Stimulated activated CD8-positive, alpha-beta memory T cell treated with anti-CD3 and anti-CD28 coated beads, Interleukin-4, amount 100 ng/mL, for 1 hour (primary cell): ENCODE measurements around the gene GFER.

Source experiments
- DNase-seq, 2 donors: peaks; one replicate each; pipeline ENCODE4 v3.0.0-alpha.2; 2020; ENCODE audit warnings: low read depth in 2 of 2, low spot score in 1 of 2

The GFER gene

DNA sequence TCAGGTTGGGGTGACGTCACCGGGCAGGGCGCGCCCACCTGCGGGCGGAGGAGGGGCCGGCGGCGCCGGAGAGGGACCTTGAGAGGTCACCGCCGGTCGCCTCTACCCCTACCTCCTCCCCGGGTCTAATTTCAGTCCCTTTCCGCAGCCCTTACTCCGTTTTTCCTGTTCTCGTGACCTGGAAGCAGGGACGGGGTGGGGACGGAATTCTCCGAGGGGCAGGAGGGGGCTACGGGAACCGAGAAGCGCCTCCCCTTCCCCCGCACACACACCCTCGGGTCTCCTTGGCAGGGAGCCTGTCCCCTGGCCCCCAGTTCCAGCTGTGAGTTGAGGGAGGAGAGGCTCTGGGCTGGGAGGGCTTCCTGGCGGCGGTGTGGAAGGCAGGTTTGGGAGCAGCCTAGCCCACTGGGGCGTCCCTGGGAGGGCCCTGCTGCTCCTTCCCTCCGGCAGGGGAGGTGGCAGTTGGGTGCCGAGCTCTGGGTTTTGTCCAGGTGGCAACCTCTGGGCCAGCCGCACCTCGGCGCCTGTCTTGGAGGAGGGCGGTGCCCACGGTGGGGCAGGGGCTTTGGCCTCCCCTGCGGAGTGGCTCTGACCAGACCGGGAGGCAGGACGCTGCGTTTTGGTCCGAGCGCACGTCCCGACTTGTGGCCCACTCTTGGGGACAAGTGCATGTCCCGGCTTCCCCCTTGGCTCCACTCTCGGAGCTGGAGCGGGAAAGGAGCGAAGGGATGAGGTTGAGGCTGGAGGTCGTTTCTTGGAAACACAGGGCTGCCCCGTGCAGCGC is 6.5 kb downstream of the GFER start:
- no peak for DNase-seq

GRCh38 chr16:1991135-1991551 is 7.2 kb downstream of the GFER start:
- DNase-seq = no peak

DNA sequence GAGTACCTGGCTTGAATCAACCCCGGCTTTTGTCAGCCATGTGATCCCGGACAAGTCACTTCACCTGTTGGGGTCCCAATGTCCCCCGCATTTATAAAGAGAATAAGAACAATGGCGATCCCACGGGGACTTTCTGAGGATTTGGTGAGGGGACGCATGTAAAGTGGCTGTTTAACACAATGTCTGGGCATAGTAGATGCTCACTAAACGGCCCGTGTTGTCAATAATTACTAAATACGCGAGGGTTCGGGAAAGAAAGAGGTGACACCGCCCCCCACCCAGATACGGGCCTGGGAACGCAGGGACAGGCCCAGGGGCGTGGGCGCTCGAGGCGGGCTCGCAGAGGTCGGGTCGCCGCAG is 7.6 kb downstream of the GFER start:
- no peak for DNase-seq

GRCh38 chr16:1991948-1992703 is 8.1 kb downstream of the GFER start:
- peak; percentile 95 to 98 for DNase-seq

- no peak for DNase-seq
These were observed 8.8 kb downstream of the GFER start for GRCh38 chr16:1992704-1993317.

DNA sequence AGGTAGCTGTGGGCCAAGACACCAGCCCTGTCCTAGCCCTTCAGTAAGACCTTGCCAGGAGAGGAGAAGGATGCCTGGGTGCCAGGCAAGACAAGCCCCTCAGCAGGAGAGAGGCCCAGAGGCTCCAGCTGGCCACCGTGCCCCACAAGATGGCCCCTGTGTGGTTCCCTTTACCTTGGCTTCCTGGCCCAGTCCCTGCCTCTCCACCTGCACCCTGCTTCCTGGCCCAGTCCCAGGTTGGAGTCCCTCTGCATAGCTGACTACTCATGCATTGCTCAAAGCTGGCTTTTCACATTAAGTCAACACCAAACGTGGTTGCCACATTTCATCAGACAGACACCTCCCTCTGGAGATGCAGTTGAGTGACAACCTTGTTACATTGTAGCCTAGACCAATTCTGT is 9.7 kb downstream of the GFER start:
- DNase-seq = no peak

DNA sequence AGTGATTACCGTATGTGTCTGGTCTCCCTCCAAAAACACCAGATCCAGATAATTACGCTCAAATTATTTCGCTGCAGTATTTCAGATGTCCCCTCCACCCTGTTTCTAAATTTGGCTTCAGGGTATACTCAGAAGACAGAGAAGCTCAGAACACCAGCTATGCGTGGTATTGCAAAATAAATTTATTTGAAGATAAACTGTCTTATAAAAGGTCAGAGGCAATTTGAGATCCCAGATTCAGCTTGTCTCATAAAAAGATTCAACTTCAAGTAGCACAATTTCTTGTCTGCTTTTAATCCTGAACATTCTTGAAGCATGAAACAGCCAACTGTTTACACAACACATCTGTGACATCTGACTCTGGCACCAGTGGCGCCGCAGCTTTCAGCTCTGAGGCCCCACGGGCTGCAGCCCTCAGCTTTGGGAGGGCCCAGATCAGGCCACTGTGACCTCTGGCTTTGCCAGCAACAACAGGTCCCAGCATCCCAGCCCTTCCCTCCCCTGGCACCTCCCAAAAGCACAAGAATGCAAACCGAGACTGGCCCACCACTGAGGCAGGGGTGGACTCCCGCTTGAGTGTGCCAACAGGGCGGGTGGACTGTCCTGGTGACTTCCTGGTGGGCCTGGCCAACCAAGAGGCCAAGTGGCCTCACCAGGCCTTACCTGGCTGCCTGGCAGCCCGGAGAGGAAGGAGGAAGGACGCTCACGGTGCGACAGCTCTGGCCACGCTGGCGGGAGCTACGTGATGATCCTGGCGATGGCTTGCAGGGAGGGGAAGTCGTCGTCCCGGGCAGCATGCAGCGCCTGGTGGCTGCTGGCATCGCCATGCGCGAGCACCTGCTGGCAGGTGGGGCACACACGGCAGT is 13.7 kb downstream of the GFER start:
- DNase-seq = no peak

GRCh38 chr16:1998360-1998835 is 14.4 kb downstream of the GFER start:
- no peak for DNase-seq

GRCh38 chr16:1998852-1999801 is 15.1 kb downstream of the GFER start:
- DNase-seq = no peak

- no peak for DNase-seq
These were observed 16.0 kb downstream of the GFER start for GRCh38 chr16:1999866-2000514.

DNA sequence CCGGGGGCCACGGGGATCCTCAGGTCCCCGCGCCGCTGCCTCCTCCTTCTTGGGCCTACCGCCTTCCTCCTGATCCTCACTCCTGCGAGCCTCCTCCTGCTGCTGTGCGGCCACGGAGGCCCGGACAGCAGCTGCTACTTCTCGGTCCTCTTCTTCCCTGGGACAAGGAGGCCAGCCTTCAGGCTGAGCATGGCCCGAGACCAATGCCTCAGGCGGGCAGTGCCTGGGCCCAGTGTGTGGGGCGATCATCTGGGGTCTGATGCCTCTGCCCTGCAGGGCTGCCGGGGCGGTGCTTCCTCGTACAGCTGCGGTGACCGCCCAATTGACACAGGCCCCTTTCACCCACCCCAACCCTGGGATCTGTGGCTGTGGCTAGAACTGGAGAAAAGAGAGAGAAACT is 17.0 kb downstream of the GFER start:
- DNase-seq = no peak

DNA sequence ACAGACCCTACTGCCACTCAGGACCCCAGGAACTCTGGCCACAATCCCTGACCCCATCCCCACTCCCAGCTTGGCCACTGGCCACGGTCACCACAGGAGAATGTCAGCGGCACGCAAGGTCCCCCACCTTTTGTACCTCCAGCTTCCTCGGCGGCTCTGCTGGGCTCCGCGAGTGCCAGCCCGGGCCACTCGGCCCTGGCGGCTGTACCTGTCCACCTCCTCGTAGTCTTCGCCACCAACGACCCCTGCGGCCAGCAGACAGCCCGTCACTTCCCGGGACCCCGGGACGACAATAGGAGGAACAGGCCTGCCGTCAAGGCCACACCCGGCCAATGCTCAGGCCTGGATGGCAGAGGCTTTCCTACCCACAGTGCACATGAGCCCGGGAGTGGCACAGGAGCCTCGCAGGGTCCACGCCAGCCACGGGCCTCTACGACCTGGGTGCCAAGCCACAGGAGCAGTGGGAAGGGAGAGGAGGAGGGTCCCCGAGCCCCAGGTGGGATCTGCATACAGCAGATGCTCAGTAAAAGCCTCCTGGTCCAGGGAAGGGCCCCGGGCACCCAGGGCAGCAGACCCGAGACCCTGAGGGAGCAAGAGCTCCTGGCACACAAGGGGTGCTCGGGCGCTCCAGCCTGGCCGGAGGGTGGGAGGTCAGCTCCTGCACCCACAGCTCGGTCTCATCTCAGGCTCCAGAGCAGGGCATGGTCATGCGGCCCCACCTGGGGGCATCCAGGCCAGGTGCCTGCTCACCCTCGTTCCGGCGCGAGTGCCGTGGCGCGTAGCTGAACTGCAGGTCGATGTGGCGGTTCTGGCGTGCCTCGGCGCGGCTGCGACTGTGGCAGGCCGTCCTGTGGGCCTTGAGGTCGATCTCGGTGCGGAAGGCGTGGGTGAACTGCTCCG is 17.7 kb downstream of the GFER start:
- no peak for DNase-seq

DNA sequence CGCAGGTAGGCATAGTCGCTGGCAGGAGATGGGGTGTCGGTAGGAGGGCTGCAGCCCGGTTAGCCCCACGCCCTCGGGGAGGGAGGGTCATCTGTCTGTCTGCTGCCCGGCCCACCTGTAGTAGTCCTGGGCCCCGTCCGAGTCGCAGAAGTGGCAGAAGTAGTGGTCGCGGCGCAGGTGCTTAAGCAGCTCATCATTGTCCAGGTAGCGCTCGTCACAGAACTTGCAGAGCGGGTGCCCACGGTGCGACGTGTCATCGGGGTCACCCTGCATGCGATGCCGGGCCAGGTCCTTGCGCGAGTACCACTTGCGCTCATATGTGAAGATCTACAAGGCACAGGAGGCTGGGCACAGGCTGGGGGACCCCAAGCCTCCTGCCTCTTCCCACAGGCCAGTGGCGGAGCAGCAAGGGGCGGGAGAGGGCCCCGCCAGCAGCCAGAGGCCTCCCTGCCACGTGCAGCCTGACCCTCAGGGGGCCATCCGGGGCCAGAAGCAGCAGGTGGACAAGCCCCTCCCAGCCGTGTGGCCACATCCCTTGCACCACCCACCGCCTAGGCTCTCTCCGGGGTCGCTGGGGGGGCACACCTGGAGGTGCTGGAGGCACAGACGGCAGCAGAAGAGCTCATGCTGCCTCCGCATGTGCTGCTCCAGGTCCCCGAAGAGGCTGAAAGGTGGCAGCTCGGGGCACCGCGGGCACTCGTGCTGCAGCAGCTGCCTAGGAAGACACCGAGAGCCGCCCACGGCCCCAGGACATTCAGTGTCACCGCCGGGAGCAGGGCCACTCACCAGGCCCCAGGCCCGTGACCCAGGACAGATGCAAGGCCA is 18.6 kb downstream of the GFER start:
- DNase-seq = no peak

- no peak for DNase-seq
These were observed 19.3 kb downstream of the GFER start for GRCh38 chr16:2003231-2003826.

GRCh38 chr16:2003827-2004641 is 20.0 kb downstream of the GFER start:
- peak in 1 of 2 donors; percentile 66 for DNase-seq

GRCh38 chr16:2004795-2005517 is 21.0 kb downstream of the GFER start:
- no peak for DNase-seq
